ENCODE data around the gene PIAS4. TPM values are rescaled to one million over a fixed set of nuclear protein-coding genes. Genes with fewer than 3 reads are reported as not detected.
A peak's percentile ranks its signal among the peaks of the same experiment; 100 is the strongest.

PIAS4 gene
- total and polyA plus RNA-seq, 2 donors (not counting 3 experiments of a cell fraction or from before 2014, with no cell fraction given) = 26.2 to 46.2 TPM

GRCh38 chr19:4066176-4066606, 58.7 kb downstream of the PIAS4 start:
- no peak overlapping the region for H3K4me2 ChIP-seq (ENCODE audit: insufficient read depth, low read length)
- no peaks in the 10 kb centered on the region for H3K9me3 ChIP-seq (replicated peaks; ENCODE audit: control insufficient read depth, insufficient read depth, low read length)
- H4K20me1 ChIP-seq (replicated peaks; ENCODE audit: control insufficient read depth, extremely low read depth, insufficient read depth, low read length) = no peaks in the 10 kb centered on the region
- DNase-seq (ENCODE audit: low read depth, low spot score) = no peak
- FAIRE-seq = no peak
- no peaks in the 10 kb centered on the region for H3K9me1 ChIP-seq (replicated peaks; ENCODE audit: control insufficient read depth, extremely low read depth, insufficient read depth, low read length)
- H3K4me3 ChIP-seq (replicated peaks in 1 of 3; ENCODE audit: insufficient read depth in 1 of 3, low read depth in 1 of 3, low read length in 3 of 3) = peak overlapping the region; percentile 48 to 98 (median 95)
- BruUV-seq (replicated peaks) = no TSS peak
- peaks cover 11% of the 10 kb centered on the region for H3K4me1 ChIP-seq (ENCODE audit: control insufficient read depth, extremely low read depth, insufficient read depth, low read length)
- H3K79me2 ChIP-seq (ENCODE audit: control insufficient read depth, insufficient read depth, low read length) = peaks cover 42% of the 10 kb centered on the region
- H3K36me3 ChIP-seq (ENCODE audit: control insufficient read depth in 2 of 2, extremely low read depth in 1 of 2, insufficient read depth in 2 of 2, low read length in 2 of 2) = peaks cover 0 to 5% of the 10 kb centered on the region in 2 experiments
- no peak for TF ChIP-seq EZH2 (IDR thresholded peaks at IDR 0.05; ENCODE audit: borderline replicate concordance, low read depth, low read length, severe bottlenecking)
- TF ChIP-seq MYC (IDR thresholded peaks at IDR 0.05; ENCODE audit: low read depth, low read length) = no peak
- TF ChIP-seq MAX (IDR thresholded peaks at IDR 0.05; ENCODE audit: insufficient read depth, insufficient read length) = no peak
- TF ChIP-seq POLR2A (IDR thresholded peaks at IDR 0.05; ENCODE audit: low read depth, low read length) = no peak
- no peak for TF ChIP-seq GATA2 (IDR thresholded peaks at IDR 0.05; ENCODE audit: insufficient read depth, insufficient read length, low read depth, low read length)
- peak in 1 of 2 donors; percentile 1 for TF ChIP-seq CTCF (IDR thresholded peaks at IDR 0.05; ENCODE audit: extremely low read depth in 1 of 2, insufficient read depth in 1 of 2, low read depth in 1 of 2, low read length in 2 of 2)
- H2AFZ ChIP-seq (ENCODE audit: low read depth, low read length) = peak overlapping the region; percentile 32
- peak overlapping the region; percentile 11 for H3K27ac ChIP-seq (ENCODE audit: insufficient read depth, low read depth, low read length)
- ChIA-PET POLR2A (interaction anchor here (0.6 to 0.7 kb wide), 2 partner anchors 51 to 63 kb away, joined by 3 to 5 read pairs; no protein-coding TSS in a partner anchor), CTCF (interaction anchor here (0.6 to 1.2 kb wide), 3 partner anchors 12 to 91 kb away, joined by 3 to 9 read pairs (median 3); no protein-coding TSS in a partner anchor)
- dilution Hi-C loops (cut with MboI; ENCODE audit: extremely low pct_ligation_motif_present, low sequenced_read_pairs) = no loop called here
- H3K9ac ChIP-seq (replicated peaks; ENCODE audit: extremely low read depth, insufficient read depth, low read length) = peak overlapping the region; percentile 45
- intact Hi-C loops (cut with micrococcal nuclease) = loop anchor here (2.0 to 5.0 kb wide), 4 partner anchors 56 to 99 kb away; partner anchors contain the start of genes EEF2 and MAP2K2
- H3K27me3 ChIP-seq (ENCODE audit: control insufficient read depth in 2 of 2, insufficient read depth in 2 of 2, low read length in 2 of 2) = no peaks in the 10 kb centered on the region
